GM23338 (cell line): ENCODE results near the gene CEP72. TPM values are rescaled to one million over a fixed set of nuclear protein-coding genes. Genes with fewer than 3 reads are reported as not detected.

Experiments
- ATAC-seq: fragments of 200-7000 bp; cut with Tn5 transposase; 3 replicates; pipeline ENCODE4 v1.9.1; 2020
- DNase-seq: peaks from one replicate; pipeline ENCODE4 v3.0.0-alpha.2; 2015; ENCODE audit warnings: low spot score
- H2AFZ ChIP-seq: fragments of 200-600 bp; sonication (generic); 2 replicates; pipeline ENCODE4 v1.8.0; 2016; ENCODE audit warnings: antibody characterized with exemption, mild to moderate bottlenecking, moderate library complexity
- H3F3A ChIP-seq: fragments of 200-600 bp; sonication (generic); replicated peaks from 2 replicates; pipeline ENCODE4 v1.8.0; 2017; ENCODE audit warnings: antibody characterized with exemption, mixed run types, low read depth
- H3K27ac ChIP-seq: fragments of 200-600 bp; sonication (generic); 2 replicates; pipeline ENCODE4 v1.6.1; 2016; ENCODE audit warnings: low read depth
- H3K27me3 ChIP-seq: fragments of 200-600 bp; sonication (generic); 2 replicates; pipeline ENCODE4 v1.8.0; 2016; ENCODE audit warnings: mild to moderate bottlenecking, mixed run types, moderate library complexity; ENCODE audit not compliant: insufficient read depth
- H3K36me3 ChIP-seq: fragments of 200-600 bp; sonication (generic); 2 replicates; pipeline ENCODE4 v1.8.0; 2016; ENCODE audit warnings: mild to moderate bottlenecking; ENCODE audit not compliant: insufficient read depth
- H3K4me1 ChIP-seq: fragments of 200-600 bp; sonication (generic); 2 replicates; pipeline ENCODE4 v1.8.0; 2016; ENCODE audit warnings: mild to moderate bottlenecking, moderate library complexity; ENCODE audit not compliant: insufficient read depth
- H3K4me2 ChIP-seq: fragments of 200-600 bp; sonication (generic); 2 replicates; pipeline ENCODE4 v1.7.1; 2017; ENCODE audit warnings: mixed run types
- H3K4me3 ChIP-seq: fragments of 200-600 bp; sonication (generic); 2 replicates; pipeline ENCODE4 v1.6.1; 2016; ENCODE audit warnings: mixed run types
- H3K79me2 ChIP-seq: fragments of 200-600 bp; sonication (generic); replicated peaks from 2 replicates; pipeline ENCODE4 v1.8.0; 2017; ENCODE audit warnings: mild to moderate bottlenecking; ENCODE audit not compliant: insufficient read depth
- H3K9me2 ChIP-seq: fragments of 200-600 bp; sonication (generic); 2 replicates; pipeline ENCODE4 v1.8.0; 2017; ENCODE audit not compliant: insufficient read depth
- H4K20me1 ChIP-seq: fragments of 200-600 bp; sonication (generic); replicated peaks from 2 replicates; pipeline ENCODE4 v1.8.0; 2017; ENCODE audit warnings: mild to moderate bottlenecking; ENCODE audit not compliant: insufficient read depth
- H3K27ac Mint-ChIP-seq: 2 replicates; pipeline ENCODE4 v1.8.0; 2020; ENCODE audit warnings: inconsistent platforms, mild to moderate bottlenecking, moderate library complexity, mixed read lengths
- H3K27me3 Mint-ChIP-seq: 3 replicates; pipeline ENCODE4 v1.8.0; 2022; ENCODE audit warnings: low read depth, mild to moderate bottlenecking, moderate library complexity, mixed read lengths, inconsistent platforms; ENCODE audit not compliant: insufficient read depth, poor library complexity
- H3K36me3 Mint-ChIP-seq: 3 replicates; pipeline ENCODE4 v1.8.0; 2021; ENCODE audit warnings: low read depth, mild to moderate bottlenecking, inconsistent platforms, moderate library complexity, mixed read lengths
- H3K4me1 Mint-ChIP-seq: 3 replicates; pipeline ENCODE4 v1.8.0; 2020; ENCODE audit warnings: mild to moderate bottlenecking, inconsistent platforms, mixed read lengths
- H3K4me3 Mint-ChIP-seq: 3 replicates; pipeline ENCODE4 v1.8.0; 2021; ENCODE audit warnings: moderate library complexity, mild to moderate bottlenecking, inconsistent platforms, mixed read lengths
- H3K9me3 Mint-ChIP-seq: 3 replicates; pipeline ENCODE4 v1.8.0; 2020; ENCODE audit warnings: moderate library complexity, mild to moderate bottlenecking, inconsistent platforms, mixed read lengths
- CREB1 ChIP-seq: fragments of 250-450 bp; sonication (Bioruptor Pico); IDR thresholded peaks from 2 replicates; pipeline ENCODE4 v1.5.0; 2020; ENCODE audit warnings: low read depth, mild to moderate bottlenecking, moderate library complexity
- EZH2 ChIP-seq: fragments of 200-600 bp; sonication (generic); IDR thresholded peaks from one replicate; pipeline ENCODE4 v1.8.0; 2017; ENCODE audit warnings: antibody characterized with exemption, mild to moderate bottlenecking, low read depth; ENCODE audit not compliant: unreplicated experiment
- EZH2phosphoT487 ChIP-seq: fragments of 200-600 bp; sonication (generic); IDR thresholded peaks from one replicate; pipeline ENCODE4 v1.8.1; 2018; ENCODE audit warnings: antibody characterized with exemption; ENCODE audit not compliant: unreplicated experiment
- JUNB ChIP-seq: IDR thresholded peaks from one replicate; pipeline ENCODE4 v1.6.1; 2016; ENCODE audit warnings: antibody characterized with exemption; ENCODE audit not compliant: unreplicated experiment
- NANOG ChIP-seq: IDR thresholded peaks from 2 replicates; pipeline ENCODE4 v1.6.1; 2016; ENCODE audit warnings: antibody characterized with exemption, borderline replicate concordance
- POLR2AphosphoS5 ChIP-seq: IDR thresholded peaks from 2 replicates; pipeline ENCODE4 v1.6.1; 2016; ENCODE audit warnings: antibody characterized with exemption, low read depth
- STAT1 ChIP-seq: IDR thresholded peaks from one replicate; pipeline ENCODE4 v1.6.1; 2016; ENCODE audit warnings: antibody characterized with exemption; ENCODE audit not compliant: unreplicated experiment
- ZNF114 ChIP-seq: fragments of 250-450 bp; sonication (Bioruptor Pico); IDR thresholded peaks from 2 replicates; pipeline ENCODE4 v1.5.0; 2020; ENCODE audit warnings: mild to moderate bottlenecking, moderate library complexity
- ZNF331 ChIP-seq: fragments of 250-450 bp; sonication (Bioruptor Pico); IDR thresholded peaks from 2 replicates; pipeline ENCODE4 v1.5.0; 2020; ENCODE audit warnings: low read depth, mild to moderate bottlenecking, moderate library complexity
- ZNF462 ChIP-seq: fragments of 250-450 bp; sonication (Bioruptor Pico); IDR thresholded peaks from 2 replicates; pipeline ENCODE4 v1.5.0; 2020; ENCODE audit warnings: mild to moderate bottlenecking, moderate library complexity
- polyA plus RNA-seq: library from polyadenylated mRNA; unstranded; fragments of >200 nt; fragmentation: Nextera tagmentation; extraction: Ambion mirVana; gene quantifications from 2 replicates; pipeline ENCODE4 v1.2.1, GENCODE V29; 2016
- total RNA-seq: library from RNA; depleted of rRNA; stranded (reverse); fragments of >200 nt; shearing (Covaris generic); gene quantifications from 2 replicates; pipeline ENCODE4 v1.2.3, GENCODE V29; 2014
- TF ChIP-seq, protein P1 (sequence below), 2 experiments: fragments of 200-600 bp in 1 of 2; sonication (generic) in 1 of 2; conservative IDR thresholded peaks; 2 replicates each; pipeline versions ENCODE4 v1.5.1 to v1.6.1; 2016 to 2017; ENCODE audit warnings: antibody characterized with exemption in 2 of 2, low read depth in 2 of 2, mild to moderate bottlenecking in 2 of 2, moderate library complexity in 1 of 2
- TF ChIP-seq, protein P2 (sequence below): IDR thresholded peaks from 2 replicates; pipeline ENCODE4 v1.6.1; 2016; ENCODE audit warnings: antibody characterized with exemption
- TF ChIP-seq, protein P3 (sequence below): IDR thresholded peaks from one replicate; pipeline ENCODE4 v1.6.1; 2018; ENCODE audit warnings: antibody characterized with exemption; ENCODE audit not compliant: unreplicated experiment

Gene CEP72
- total and polyA plus RNA-seq, 2 experiments from 2014 or later: 15.5 to 27.1 TPM

DNA sequence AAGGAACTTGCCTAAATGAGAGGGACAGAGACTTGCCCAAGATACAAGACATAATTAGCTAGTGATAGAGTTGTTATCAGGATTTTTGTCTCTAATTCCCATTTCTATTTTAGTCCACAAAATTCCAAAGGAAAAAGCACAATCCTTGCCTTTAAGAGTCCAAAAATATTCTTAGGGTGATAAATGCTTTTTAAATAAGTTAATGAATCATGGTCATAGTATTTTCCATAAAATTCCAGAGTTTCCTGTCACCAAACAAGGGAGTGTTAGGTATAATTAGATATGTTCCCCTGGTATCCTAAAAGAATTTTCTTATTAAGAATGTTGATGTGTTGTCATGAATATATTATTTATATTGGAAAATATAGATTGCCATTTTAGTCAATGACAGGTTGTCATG lies 21.8 kb upstream of the CEP72 start:
- H2AFZ ChIP-seq: no peak overlapping the region
- DNase-seq: no peak

More for the DNA sequence above, 21.8 kb upstream of the CEP72 start:
- Histone ChIP-seq H3K27me3 (no peaks in the 10 kb centered on the region), H4K20me1 (no peaks in the 10 kb centered on the region), H3K4me2 (no peak overlapping the region), H3K4me1 (peaks cover 4% of the 10 kb centered on the region; the same call in 1 of the 2 replicates), H3F3A (no peaks in the 10 kb centered on the region), H3K9me2 (no peaks in the 10 kb centered on the region; the same call in 1 of the 2 replicates), H3K27ac (no peak overlapping the region), H3K4me3 (no peak overlapping the region), H3K36me3 (no peaks in the 10 kb centered on the region), H3K79me2 (no peaks in the 10 kb centered on the region)
- Mint-ChIP-seq H3K4me3 (no peak overlapping the region), H3K36me3 (no peaks in the 10 kb centered on the region), H3K27me3 (peaks cover 7% of the 10 kb centered on the region), H3K27ac (no peak overlapping the region), H3K9me3 (no peaks in the 10 kb centered on the region), H3K4me1 (peaks cover 12% of the 10 kb centered on the region)
- no peak for ATAC-seq
- TF ChIP-seq ZNF331 (CRISPR knock-in tag) (no peak), STAT1 (no peak), ZNF462 (CRISPR knock-in tag) (no peak), EZH2 (no peak), EZH2phosphoT487 (no peak), ZNF114 (CRISPR knock-in tag) (no peak), NANOG (no peak), POLR2AphosphoS5 (no peak), JUNB (no peak), CREB1 (CRISPR knock-in tag) (no peak)
- TF ChIP-seq, protein P1, sequence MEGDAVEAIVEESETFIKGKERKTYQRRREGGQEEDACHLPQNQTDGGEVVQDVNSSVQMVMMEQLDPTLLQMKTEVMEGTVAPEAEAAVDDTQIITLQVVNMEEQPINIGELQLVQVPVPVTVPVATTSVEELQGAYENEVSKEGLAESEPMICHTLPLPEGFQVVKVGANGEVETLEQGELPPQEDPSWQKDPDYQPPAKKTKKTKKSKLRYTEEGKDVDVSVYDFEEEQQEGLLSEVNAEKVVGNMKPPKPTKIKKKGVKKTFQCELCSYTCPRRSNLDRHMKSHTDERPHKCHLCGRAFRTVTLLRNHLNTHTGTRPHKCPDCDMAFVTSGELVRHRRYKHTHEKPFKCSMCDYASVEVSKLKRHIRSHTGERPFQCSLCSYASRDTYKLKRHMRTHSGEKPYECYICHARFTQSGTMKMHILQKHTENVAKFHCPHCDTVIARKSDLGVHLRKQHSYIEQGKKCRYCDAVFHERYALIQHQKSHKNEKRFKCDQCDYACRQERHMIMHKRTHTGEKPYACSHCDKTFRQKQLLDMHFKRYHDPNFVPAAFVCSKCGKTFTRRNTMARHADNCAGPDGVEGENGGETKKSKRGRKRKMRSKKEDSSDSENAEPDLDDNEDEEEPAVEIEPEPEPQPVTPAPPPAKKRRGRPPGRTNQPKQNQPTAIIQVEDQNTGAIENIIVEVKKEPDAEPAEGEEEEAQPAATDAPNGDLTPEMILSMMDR (conservative IDR thresholded peaks at IDR 0.05; ENCODE audit: low read depth in 2 of 2): no peak
- TF ChIP-seq, protein P2, sequence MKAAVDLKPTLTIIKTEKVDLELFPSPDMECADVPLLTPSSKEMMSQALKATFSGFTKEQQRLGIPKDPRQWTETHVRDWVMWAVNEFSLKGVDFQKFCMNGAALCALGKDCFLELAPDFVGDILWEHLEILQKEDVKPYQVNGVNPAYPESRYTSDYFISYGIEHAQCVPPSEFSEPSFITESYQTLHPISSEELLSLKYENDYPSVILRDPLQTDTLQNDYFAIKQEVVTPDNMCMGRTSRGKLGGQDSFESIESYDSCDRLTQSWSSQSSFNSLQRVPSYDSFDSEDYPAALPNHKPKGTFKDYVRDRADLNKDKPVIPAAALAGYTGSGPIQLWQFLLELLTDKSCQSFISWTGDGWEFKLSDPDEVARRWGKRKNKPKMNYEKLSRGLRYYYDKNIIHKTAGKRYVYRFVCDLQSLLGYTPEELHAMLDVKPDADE: no peak
- TF ChIP-seq, protein P3, sequence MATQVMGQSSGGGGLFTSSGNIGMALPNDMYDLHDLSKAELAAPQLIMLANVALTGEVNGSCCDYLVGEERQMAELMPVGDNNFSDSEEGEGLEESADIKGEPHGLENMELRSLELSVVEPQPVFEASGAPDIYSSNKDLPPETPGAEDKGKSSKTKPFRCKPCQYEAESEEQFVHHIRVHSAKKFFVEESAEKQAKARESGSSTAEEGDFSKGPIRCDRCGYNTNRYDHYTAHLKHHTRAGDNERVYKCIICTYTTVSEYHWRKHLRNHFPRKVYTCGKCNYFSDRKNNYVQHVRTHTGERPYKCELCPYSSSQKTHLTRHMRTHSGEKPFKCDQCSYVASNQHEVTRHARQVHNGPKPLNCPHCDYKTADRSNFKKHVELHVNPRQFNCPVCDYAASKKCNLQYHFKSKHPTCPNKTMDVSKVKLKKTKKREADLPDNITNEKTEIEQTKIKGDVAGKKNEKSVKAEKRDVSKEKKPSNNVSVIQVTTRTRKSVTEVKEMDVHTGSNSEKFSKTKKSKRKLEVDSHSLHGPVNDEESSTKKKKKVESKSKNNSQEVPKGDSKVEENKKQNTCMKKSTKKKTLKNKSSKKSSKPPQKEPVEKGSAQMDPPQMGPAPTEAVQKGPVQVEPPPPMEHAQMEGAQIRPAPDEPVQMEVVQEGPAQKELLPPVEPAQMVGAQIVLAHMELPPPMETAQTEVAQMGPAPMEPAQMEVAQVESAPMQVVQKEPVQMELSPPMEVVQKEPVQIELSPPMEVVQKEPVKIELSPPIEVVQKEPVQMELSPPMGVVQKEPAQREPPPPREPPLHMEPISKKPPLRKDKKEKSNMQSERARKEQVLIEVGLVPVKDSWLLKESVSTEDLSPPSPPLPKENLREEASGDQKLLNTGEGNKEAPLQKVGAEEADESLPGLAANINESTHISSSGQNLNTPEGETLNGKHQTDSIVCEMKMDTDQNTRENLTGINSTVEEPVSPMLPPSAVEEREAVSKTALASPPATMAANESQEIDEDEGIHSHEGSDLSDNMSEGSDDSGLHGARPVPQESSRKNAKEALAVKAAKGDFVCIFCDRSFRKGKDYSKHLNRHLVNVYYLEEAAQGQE: no peak
